ENCODE results near the gene LDLR. TPM values are rescaled to one million over a fixed set of nuclear protein-coding genes. Genes with fewer than 3 reads are reported as not detected.

Gene LDLR
- total RNA-seq, 2 experiments from 2014 or later: 88.3 to 99.1 TPM

- Histone ChIP-seq H3K27ac (ENCODE audit: low read depth, low read length, poor library complexity, severe bottlenecking) (no peak overlapping the region), H4K20me1 (ENCODE audit: insufficient read depth, low read length) (peaks cover 22% of the 10 kb centered on the region), H3K9me2 (ENCODE audit: insufficient read depth, low read length) (no peaks in the 10 kb centered on the region), H3K79me2 (ENCODE audit: insufficient read depth, low read depth, low read length) (peaks cover 76% of the 10 kb centered on the region), H3K4me3 (ENCODE audit: low read depth, low read length, poor library complexity, severe bottlenecking) (no peak overlapping the region), H2AFZ (ENCODE audit: low read length) (no peak overlapping the region), H3K4me2 (ENCODE audit: low read length) (no peak overlapping the region), H3K36me3 (ENCODE audit: insufficient read depth, low read length) (peaks cover 96% of the 10 kb centered on the region), H3K9me3 (ENCODE audit: low read length) (no peaks in the 10 kb centered on the region), H3K4me1 (ENCODE audit: insufficient read depth, low read length, poor library complexity, severe bottlenecking) (peaks cover 12% of the 10 kb centered on the region)
- POLR2A ChIA-PET: interaction anchor here (1.5 kb wide), 1 partner anchor 48 kb away, joined by 4 read pairs; no protein-coding TSS in a partner anchor
- TF ChIP-seq CTCF (conservative IDR thresholded peaks at IDR 0.05; ENCODE audit: low read length): no peak
- TF ChIP-seq EZH2phosphoT487 (IDR thresholded peaks at IDR 0.05; ENCODE audit: borderline replicate concordance, low read depth, low read length): no peak
- no TSS peak for BruUV-seq (replicated peaks)
- intact Hi-C loops (cut with micrococcal nuclease; ENCODE audit: unreplicated experiment): no loop called here
- DNase-seq (ENCODE audit: low spot score): no peak
- CTCF ChIA-PET (ENCODE audit: unreplicated experiment): no interaction called here
Measured at GRCh38 chr19:11098327-11098726, 9.1 kb downstream of the LDLR start.

- peaks cover 12% of the 10 kb centered on the region for H3K4me1 ChIP-seq (ENCODE audit: insufficient read depth, low read length, poor library complexity, severe bottlenecking)
- POLR2A ChIA-PET: interaction anchor here (0.7 kb wide), 1 partner anchor 9 kb away, joined by 3 read pairs; no protein-coding TSS in a partner anchor
- no peak overlapping the region for H2AFZ ChIP-seq (ENCODE audit: low read length)
- H3K27ac ChIP-seq (ENCODE audit: low read depth, low read length, poor library complexity, severe bottlenecking): no peak overlapping the region
- TF ChIP-seq CTCF (conservative IDR thresholded peaks at IDR 0.05; ENCODE audit: low read length) (no peak), EZH2phosphoT487 (IDR thresholded peaks at IDR 0.05; ENCODE audit: borderline replicate concordance, low read depth, low read length) (no peak)
- intact Hi-C loops (cut with micrococcal nuclease; ENCODE audit: unreplicated experiment): no loop called here
- H3K4me3 ChIP-seq (ENCODE audit: low read depth, low read length, poor library complexity, severe bottlenecking): no peak overlapping the region
- H3K79me2 ChIP-seq (ENCODE audit: insufficient read depth, low read depth, low read length): peaks cover 70% of the 10 kb centered on the region
- DNase-seq (ENCODE audit: low spot score): no peak
- BruUV-seq (replicated peaks): no TSS peak
- CTCF ChIA-PET (ENCODE audit: unreplicated experiment): no interaction called here
- H4K20me1 ChIP-seq (ENCODE audit: insufficient read depth, low read length): peaks cover 17% of the 10 kb centered on the region
- H3K36me3 ChIP-seq (ENCODE audit: insufficient read depth, low read length): peaks cover 96% of the 10 kb centered on the region
- H3K9me3 ChIP-seq (ENCODE audit: low read length): no peaks in the 10 kb centered on the region
- no peaks in the 10 kb centered on the region for H3K9me2 ChIP-seq (ENCODE audit: insufficient read depth, low read length)
- no peak overlapping the region for H3K4me2 ChIP-seq (ENCODE audit: low read length)
Measured at GRCh38 chr19:11098861-11099260, 9.6 kb downstream of the LDLR start.

GRCh38 chr19:11100049-11100448, 10.8 kb downstream of the LDLR start:
- CTCF ChIA-PET (ENCODE audit: unreplicated experiment): no interaction called here

More at GRCh38 chr19:11100049-11100448, 10.8 kb downstream of the LDLR start:
- Histone ChIP-seq H4K20me1 (ENCODE audit: insufficient read depth, low read length) (peaks cover 9% of the 10 kb centered on the region), H3K4me3 (ENCODE audit: low read depth, low read length, poor library complexity, severe bottlenecking) (no peak overlapping the region), H3K9me3 (ENCODE audit: low read length) (no peaks in the 10 kb centered on the region), H3K4me1 (ENCODE audit: insufficient read depth, low read length, poor library complexity, severe bottlenecking) (peaks cover 3% of the 10 kb centered on the region), H2AFZ (ENCODE audit: low read length) (no peak overlapping the region), H3K9me2 (ENCODE audit: insufficient read depth, low read length) (no peaks in the 10 kb centered on the region), H3K79me2 (ENCODE audit: insufficient read depth, low read depth, low read length) (peaks cover 58% of the 10 kb centered on the region), H3K36me3 (ENCODE audit: insufficient read depth, low read length) (peaks cover 97% of the 10 kb centered on the region), H3K4me2 (ENCODE audit: low read length) (no peak overlapping the region), H3K27ac (ENCODE audit: low read depth, low read length, poor library complexity, severe bottlenecking) (no peak overlapping the region)
- DNase-seq (ENCODE audit: low spot score): no peak
- intact Hi-C loops (cut with micrococcal nuclease; ENCODE audit: unreplicated experiment): no loop called here
- POLR2A ChIA-PET: interaction anchor here (1.1 kb wide), 1 partner anchor 46 kb away, joined by 3 read pairs; no protein-coding TSS in a partner anchor
- no TSS peak for BruUV-seq (replicated peaks)
- no peak for TF ChIP-seq CTCF (conservative IDR thresholded peaks at IDR 0.05; ENCODE audit: low read length)
- no peak for TF ChIP-seq EZH2phosphoT487 (IDR thresholded peaks at IDR 0.05; ENCODE audit: borderline replicate concordance, low read depth, low read length)

Measured in OCI-LY7 (cell line).